GM18873 (cell line): ENCODE measurements around the gene DDX11.
"Not testable (repeated sequence)": the region's sequence is repeated elsewhere in the genome, so short reads cannot be mapped to it uniquely, and the experiment has no call there.

ENCODE experiments used
- ATAC-seq: cut with Tn5 transposase; IDR thresholded peaks from one replicate; pipeline ENCODE4 v1.9.1; 2021; ENCODE audit warnings: mild to moderate bottlenecking, moderate library complexity, moderate number of reproducible peaks; ENCODE audit not compliant: unreplicated experiment, low FRiP score

DDX11 gene

DNA sequence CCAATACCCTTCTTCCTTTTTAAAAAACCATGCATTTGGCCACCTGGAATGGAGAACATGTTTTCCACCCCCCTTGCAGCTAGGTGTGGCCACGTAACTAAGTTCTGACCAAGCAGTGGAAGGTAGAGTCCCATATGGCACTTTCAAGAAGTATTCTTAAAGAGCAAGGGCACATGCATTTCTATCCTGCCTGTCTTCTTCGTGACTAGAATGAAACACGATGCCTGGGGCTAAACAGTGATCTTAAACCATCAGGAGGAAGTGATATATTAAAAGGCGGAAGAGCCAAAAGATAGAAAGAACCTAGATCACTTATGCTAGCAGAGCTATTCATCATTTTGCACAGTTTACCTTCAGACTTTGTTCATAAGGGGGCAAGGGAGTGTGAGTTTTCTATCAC lies 16.0 kb upstream of the DDX11 start:
- ATAC-seq, result no peak

DNA sequence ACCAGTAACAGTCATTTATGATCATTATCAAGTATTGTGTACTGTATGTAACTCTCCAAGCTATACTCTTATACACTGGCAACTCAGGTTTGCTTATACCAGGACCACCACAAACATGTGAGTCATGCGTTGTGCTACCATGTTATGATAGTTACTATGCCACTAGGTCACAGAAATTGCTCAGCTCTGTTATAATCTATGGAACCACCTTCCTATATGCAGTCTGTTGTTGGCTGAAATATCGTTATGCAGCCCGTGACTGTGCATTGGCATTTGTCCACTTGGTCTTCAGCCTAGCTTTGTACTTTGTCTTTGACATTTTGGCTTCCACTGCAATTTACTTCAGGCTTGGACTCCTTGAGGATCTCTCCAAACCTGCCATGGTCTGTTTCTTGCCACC lies 7.5 kb upstream of the DDX11 start:
- not testable (repeated sequence) for ATAC-seq

DNA sequence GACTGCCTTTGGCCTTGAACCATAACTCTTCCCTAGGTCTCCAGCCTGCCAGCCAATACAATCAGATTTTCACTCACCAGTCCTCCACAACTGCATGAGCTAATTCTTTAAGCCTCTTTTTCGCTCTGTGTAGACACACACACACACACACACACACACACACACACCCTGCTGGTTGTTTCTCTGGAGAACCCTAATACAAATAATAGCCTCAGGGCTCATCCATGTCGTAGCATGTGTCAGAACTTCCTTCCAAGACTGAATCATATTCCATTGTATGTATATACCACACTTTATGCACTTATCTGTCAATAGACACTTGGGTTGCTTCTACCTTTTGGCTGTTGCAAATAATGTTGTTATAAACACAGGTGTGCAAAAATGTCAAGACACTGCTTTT lies 6.0 kb upstream of the DDX11 start:
- ATAC-seq, result not testable (repeated sequence)

DNA sequence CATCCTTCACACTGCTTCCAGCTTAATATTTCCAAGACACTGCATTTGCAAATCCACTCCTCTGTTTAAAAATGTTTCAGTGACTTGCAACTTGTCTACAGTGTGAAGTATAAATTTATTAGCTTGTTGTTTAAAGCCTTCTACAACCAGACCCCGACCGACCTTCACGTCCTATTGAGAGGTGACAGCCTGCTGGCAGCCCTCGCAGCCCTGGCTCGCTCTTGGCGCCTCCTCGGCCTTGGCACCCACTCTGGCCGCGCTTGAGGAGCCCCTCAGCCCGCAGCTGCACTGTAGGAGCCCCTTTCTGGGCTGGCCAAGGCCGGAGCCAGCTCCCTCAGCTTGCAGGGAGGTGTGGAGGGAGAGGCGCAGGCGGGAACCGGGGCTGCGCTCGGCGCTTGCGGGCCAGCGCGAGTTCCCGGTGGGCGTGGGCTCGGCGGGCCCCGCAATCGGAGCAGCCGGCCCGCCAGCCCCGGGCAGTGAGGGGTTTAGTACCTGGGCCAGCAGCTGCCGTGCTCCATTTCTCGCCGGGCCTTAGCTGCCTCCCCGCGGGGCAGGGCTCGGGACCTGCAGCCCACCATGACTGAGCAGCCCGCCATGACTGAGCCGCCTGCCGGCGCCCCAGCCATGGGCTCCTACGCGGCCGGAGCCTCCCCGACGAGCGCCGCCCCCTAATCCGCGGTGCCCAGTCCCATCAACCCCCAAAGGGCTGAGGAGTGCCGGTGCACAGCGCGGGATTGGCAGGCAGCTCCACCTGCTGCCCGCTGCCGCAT lies 2.5 kb upstream of the DDX11 start:
- not testable (repeated sequence) for ATAC-seq

GRCh38 chr12:31072962-31073361 lies 698 bp upstream of the DDX11 start:
- not testable (repeated sequence) for ATAC-seq

DNA sequence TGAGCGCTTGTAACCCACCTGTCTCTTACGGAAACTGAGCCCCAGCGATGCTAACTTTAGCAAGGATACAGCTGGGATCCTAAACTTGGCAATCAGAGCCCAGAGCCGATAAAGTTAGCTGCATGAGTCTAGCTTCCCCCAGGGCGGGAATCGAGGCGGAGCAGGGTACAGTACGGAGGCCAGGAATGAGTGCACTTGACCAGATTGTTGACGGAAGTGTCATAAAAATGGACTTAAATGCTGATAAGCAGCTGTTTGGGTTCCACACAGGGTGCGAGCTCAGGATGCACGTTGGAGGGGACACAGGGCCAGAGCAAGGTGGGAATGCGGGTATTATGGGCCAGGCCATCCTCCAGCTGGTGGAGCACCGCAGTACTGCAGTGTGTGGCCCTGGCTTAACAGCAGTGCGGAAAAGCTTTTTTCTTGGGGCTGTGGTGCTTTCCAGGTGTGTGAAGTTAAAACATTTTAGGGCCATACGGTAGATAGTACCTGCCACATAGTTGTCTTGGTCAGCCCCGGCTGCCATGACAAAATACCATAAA lies 744 bp downstream of the DDX11 start:
- ATAC-seq, result peak; percentile 40

DNA sequence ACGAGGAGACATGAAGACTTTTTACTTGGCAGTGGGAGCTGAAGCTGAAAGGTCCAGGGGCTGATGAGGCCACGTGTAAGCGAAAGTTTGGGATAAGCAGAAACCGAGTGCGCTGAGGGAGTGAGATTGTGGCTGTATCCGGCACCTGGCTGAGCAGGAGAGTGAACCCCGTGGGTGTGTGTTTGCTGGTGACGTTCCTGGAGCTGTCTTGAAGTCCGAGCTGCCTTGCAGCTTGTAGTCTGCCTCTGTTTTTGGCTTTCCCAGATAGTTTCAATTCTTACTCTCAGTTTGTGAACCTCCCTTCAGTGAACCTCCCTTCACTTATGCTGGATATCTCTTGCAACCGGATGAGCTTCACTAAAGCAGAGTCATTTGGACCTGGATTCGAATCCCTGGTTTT lies 2.5 kb downstream of the DDX11 start:
- not testable (repeated sequence) for ATAC-seq

- not testable (repeated sequence) for ATAC-seq
These were observed 3.4 kb downstream of the DDX11 start for GRCh38 chr12:31077095-31077494.

- not testable (repeated sequence) for ATAC-seq
These were observed 4.3 kb downstream of the DDX11 start for GRCh38 chr12:31077998-31078397.

DNA sequence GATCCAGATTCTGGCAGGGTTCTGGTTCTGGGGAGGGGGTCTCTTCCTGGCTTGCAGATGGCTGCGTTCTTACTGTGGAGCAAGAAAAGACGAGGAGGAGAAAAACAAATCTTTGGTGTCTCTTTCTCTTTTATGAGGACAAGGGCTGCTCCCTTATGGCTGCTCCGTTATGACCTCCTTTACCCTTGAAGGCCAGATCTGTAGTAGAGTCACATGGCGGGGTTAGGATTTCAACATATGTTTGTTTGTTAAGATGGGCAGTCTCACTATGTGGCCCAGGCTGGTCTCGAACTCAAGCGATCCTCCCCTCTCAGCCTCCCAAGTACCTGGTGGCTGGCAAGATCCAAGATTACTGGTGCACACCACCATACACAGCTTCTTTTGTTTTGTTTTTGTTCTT lies 5.8 kb downstream of the DDX11 start:
- ATAC-seq, result not testable (repeated sequence)

DNA sequence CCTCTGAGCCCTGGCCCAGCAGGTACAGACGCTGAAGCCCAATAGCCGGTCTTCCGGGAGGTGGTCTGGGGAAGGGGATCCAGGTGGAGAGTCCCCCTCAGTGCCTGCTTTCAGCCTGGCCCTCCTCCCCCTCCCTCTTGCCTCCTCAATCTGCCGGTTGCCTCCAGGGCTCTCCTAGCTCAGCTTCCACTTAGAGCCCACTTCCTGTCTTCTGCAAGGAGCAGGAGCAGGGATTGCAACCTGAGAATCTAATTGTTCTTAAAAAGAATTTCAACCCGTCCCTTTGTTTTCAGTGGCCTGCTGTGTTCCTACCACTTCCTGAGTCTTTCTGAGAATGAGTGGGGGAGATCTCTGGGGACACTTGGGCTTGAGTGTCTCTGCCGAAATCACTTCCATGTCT lies 6.6 kb downstream of the DDX11 start:
- ATAC-seq, result not testable (repeated sequence)

- ATAC-seq, result not testable (repeated sequence)
These were observed 7.6 kb downstream of the DDX11 start for GRCh38 chr12:31081274-31081673.

DNA sequence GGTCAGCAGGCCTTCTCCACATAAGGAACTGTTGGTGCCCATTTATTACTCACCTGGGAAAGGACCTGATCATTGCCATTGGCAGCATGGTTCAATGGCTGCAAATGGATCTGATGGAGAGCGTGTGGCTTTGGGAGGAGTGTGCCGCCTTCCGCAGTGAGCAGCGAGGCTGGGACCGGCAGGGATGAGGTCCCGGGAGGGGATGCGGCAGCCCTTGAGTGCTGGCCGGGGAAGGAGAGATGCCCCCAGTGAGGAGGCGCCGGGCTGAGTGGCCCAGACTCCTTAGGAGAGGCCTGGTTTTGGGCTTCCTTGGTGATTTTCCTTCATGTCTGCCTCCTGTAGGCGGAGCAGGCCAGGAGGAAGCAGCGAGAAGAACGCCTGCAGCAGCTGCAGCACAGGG lies 10.6 kb downstream of the DDX11 start:
- ATAC-seq, result not testable (repeated sequence)

- not testable (repeated sequence) for ATAC-seq
These were observed 12.4 kb downstream of the DDX11 start for GRCh38 chr12:31086032-31086431.

GRCh38 chr12:31087486-31087885 lies 13.8 kb downstream of the DDX11 start:
- ATAC-seq, result not testable (repeated sequence)

- not testable (repeated sequence) for ATAC-seq
These were observed 14.3 kb downstream of the DDX11 start for GRCh38 chr12:31087956-31088355.

- ATAC-seq, result no peak
These were observed 15.4 kb downstream of the DDX11 start for GRCh38 chr12:31089072-31089471.

DNA sequence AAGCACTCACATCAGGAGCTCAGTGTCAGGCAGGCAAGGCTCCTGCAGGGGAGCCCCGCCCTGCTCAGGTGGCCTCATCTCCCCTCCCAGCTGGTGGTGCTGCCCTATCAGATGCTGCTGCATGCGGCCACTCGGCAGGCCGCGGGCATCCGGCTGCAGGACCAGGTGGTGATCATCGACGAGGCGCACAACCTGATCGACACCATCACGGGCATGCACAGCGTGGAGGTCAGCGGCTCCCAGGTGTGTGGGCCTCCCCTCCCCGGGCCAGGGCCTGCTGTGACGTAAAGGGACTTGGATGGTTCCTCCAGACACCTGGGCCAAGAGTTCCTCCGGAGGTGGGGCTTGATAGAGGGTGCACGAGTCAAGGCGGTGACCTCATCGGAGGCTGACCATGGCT lies 18.0 kb downstream of the DDX11 start:
- not testable (repeated sequence) for ATAC-seq

DNA sequence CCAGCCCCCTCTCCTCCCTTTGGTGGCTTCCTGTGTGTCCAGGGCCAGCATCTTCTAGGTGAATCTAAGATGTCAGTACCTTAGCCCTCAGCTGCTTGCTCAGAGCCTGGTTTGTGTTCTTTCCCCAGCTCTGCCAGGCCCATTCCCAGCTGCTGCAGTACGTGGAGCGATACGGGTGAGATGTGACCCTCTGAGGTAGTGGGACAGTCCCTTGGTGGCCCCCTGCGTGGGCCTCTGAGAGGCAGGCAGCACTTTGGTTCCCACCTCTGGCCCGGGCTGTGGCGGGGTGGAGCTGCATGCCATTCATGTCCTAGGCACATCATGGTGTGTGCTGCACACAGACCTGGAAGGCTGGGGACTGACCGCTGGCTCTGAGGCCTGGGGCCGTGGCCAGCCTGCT lies 19.1 kb downstream of the DDX11 start:
- ATAC-seq, result not testable (repeated sequence)

DNA sequence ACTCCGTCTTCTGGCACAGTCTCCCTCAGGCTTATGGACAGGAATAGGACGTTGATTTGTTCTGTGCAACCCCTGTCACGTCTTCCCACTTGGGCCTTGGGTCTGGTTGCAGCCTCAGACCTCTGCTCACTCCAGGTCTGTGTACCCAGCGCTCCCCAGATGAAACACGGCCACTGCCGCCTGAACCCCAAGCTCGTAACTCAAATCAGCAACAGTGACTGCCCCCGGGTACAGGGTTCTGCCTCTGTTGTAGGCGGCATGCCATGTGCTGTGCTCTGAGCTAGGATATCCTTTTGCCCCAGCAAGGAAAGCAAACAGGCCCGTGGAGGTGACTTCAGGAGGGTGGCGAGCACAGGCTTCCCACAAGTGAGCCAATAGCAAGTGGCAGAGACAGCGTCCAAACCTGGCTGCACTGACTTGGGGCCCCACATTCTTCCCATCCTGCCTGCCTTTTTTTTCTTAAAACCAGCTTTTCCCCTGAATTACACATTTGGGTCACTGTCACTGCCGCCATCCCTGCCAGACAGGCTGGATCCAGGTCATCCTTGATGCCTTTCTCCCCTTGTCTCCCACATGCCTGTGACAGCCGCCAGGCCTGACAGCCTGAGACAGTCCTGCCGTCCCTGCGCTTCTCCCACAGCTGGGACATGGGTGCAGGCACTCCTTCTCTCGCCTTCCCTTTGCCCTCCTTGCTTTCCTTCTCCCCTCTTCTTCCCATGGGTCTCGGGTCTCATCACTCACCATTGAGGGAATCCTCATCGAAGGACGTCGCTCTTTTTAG lies 21.6 kb downstream of the DDX11 start:
- not testable (repeated sequence) for ATAC-seq
